T-cell (primary cell): Measurements from ENCODE around the gene SPATA20. TPM values are rescaled to one million over a fixed set of nuclear protein-coding genes. Genes with fewer than 3 reads are reported as not detected.

ENCODE experiments used
- ATAC-seq, 4 experiments: fragments of 200-7000 bp in 3 of 4; fragments of 150-1000 bp in 1 of 4; cut with Tn5 transposase; replicated peaks in 1 of 4; 1 replicate in 3 of 4; 2 replicates in 1 of 4; pipeline ENCODE4 v1.10.0; 2021; ENCODE audit warnings: moderate library complexity in 3 of 4, mild to moderate bottlenecking in 2 of 4, moderate number of reproducible peaks in 1 of 4
- CTCF ChIA-PET, 2 donors: fragments of 300-600 bp; sonication (Branson Sonifier 250); formaldehyde crosslinking; loops; one replicate each; lab custom pipeline; 2022; ENCODE audit warnings: antibody characterized with exemption in 2 of 2; lab: Charles Lee
- POLR2A ChIA-PET, 2 donors: fragments of 300-600 bp; sonication (Branson Sonifier 250); formaldehyde crosslinking; loops; one replicate each; lab custom pipeline; 2022; ENCODE audit warnings: antibody characterized with exemption in 2 of 2; lab: Charles Lee
- DNase-seq, 35 experiments: peaks; one replicate each; pipeline versions ENCODE4 v3.0.0 to v3.0.0-alpha.2; 2013 to 2023
- H3K27ac ChIP-seq: one replicate; pipeline ENCODE4 v1.5.1; 2013; ENCODE audit warnings: low read length
- H3K27me3 ChIP-seq, 2 experiments: replicated peaks in 1 of 2; 1 replicate in 1 of 2; 2 replicates in 1 of 2; pipeline versions ENCODE4 v1.6.1 to v1.7.0; 2013; ENCODE audit warnings: low read length in 1 of 2, mixed read lengths in 1 of 2; ENCODE audit not compliant: control insufficient read depth in 2 of 2, insufficient read depth in 2 of 2; ENCODE audit errors: extremely low read depth in 1 of 2
- H3K36me3 ChIP-seq, 2 donors: 1 replicate in 1 of 2; 2 replicates in 1 of 2; pipeline versions ENCODE4 v1.6.1 to v1.7.0; 2013; ENCODE audit warnings: low read length in 1 of 2; ENCODE audit not compliant: control insufficient read depth in 2 of 2, insufficient read depth in 1 of 2; ENCODE audit errors: extremely low read depth in 1 of 2
- H3K4me1 ChIP-seq, 2 experiments: 1 replicate in 1 of 2; 2 replicates in 1 of 2; pipeline versions ENCODE4 v1.6.1 to v1.7.0; 2013; ENCODE audit warnings: low read length in 2 of 2, mixed read lengths in 1 of 2; ENCODE audit not compliant: insufficient read depth in 2 of 2, control insufficient read depth in 1 of 2; ENCODE audit errors: extremely low read depth in 1 of 2
- H3K4me3 ChIP-seq, 2 donors: 1 replicate in 1 of 2; 2 replicates in 1 of 2; pipeline versions ENCODE4 v1.5.1 to v1.7.0; 2013; ENCODE audit warnings: mild to moderate bottlenecking in 2 of 2, low read length in 1 of 2, moderate library complexity in 1 of 2; ENCODE audit not compliant: control insufficient read depth in 1 of 2; ENCODE audit errors: extremely low read depth in 1 of 2
- H3K9me3 ChIP-seq: 2 replicates; pipeline ENCODE4 v1.7.0; 2013
- H3K27ac Mint-ChIP-seq, 2 donors: one replicate each; pipeline ENCODE4 v1.8.0; 2020 to 2021; ENCODE audit warnings: mild to moderate bottlenecking in 2 of 2, mixed read lengths in 2 of 2
- H3K27me3 Mint-ChIP-seq, 2 donors: one replicate each; pipeline ENCODE4 v1.8.0; 2021 to 2022; ENCODE audit warnings: mixed read lengths in 2 of 2
- H3K36me3 Mint-ChIP-seq: one replicate; pipeline ENCODE4 v1.8.0; 2021; ENCODE audit warnings: mixed read lengths
- H3K4me1 Mint-ChIP-seq, 3 donors: one replicate each; pipeline ENCODE4 v1.8.0; 2020 to 2022; ENCODE audit warnings: mixed read lengths in 3 of 3, mild to moderate bottlenecking in 1 of 3
- H3K4me3 Mint-ChIP-seq, 3 donors: one replicate each; pipeline ENCODE4 v1.8.0; 2020 to 2022; ENCODE audit warnings: mild to moderate bottlenecking in 3 of 3, mixed read lengths in 3 of 3, moderate library complexity in 3 of 3
- H3K9me3 Mint-ChIP-seq, 3 donors: one replicate each; pipeline ENCODE4 v1.8.0; 2020 to 2022; ENCODE audit warnings: mixed read lengths in 3 of 3
- WGBS: methylation state at CpG from one replicate; pipeline ENCODE4 v1.1.5; 2013; ENCODE audit warnings: missing lambda C conversion rate; ENCODE audit not compliant: insufficient coverage; 5-methylcytosine and 5-hydroxymethylcytosine counted together
- total RNA-seq, 35 experiments: library from RNA in 6 of 35; stranded (reverse) in 6 of 35; fragments of 120-200 nt in 1 of 35; gene quantifications; one replicate each; pipeline versions ENCODE4 v1.2.1 to v1.2.4 and lab custom pipeline; 2013 to 2026

Gene SPATA20
- total RNA-seq, 5 donors from 2014 or later (not counting 1 experiment from before 2014, with no cell fraction given) = 8.9 to 25.7 (median 20.3) TPM

- Histone ChIP-seq H3K27me3 (peaks cover 0 to 44% of the 10 kb centered on the region in 2 experiments), H3K27ac (no peak overlapping the region), H3K36me3 (no peaks in the 10 kb centered on the region), H3K9me3 (no peaks in the 10 kb centered on the region), H3K4me1 (no peaks in the 10 kb centered on the region), H3K4me3 (no peak overlapping the region)
- WGBS = 96% methylated on average over 18 of the region's 24 CpGs
- DNase-seq (no peak), ATAC-seq (no peak)
- no peak overlapping the region for H3K4me3 Mint-ChIP-seq
- no peaks in the 10 kb centered on the region for H3K36me3 Mint-ChIP-seq
- no peaks in the 10 kb centered on the region for H3K9me3 Mint-ChIP-seq
- no peak overlapping the region for H3K27ac Mint-ChIP-seq
- no peaks in the 10 kb centered on the region for H3K4me1 Mint-ChIP-seq
- CTCF ChIA-PET = no interaction called here
- peaks cover 3 to 4% of the 10 kb centered on the region in 2 donors for H3K27me3 Mint-ChIP-seq
- POLR2A ChIA-PET = no interaction called here
Measured at GRCh38 chr17:50590946-50591737, 44.2 kb downstream of the SPATA20 start.

GRCh38 chr17:50593321-50593720 lies 46.3 kb downstream of the SPATA20 start:
- WGBS = 43% methylated on average over 4 of the region's 10 CpGs
- no peaks in the 10 kb centered on the region for H3K4me1 Mint-ChIP-seq
- Histone ChIP-seq H3K4me3 (no peak overlapping the region), H3K27ac (no peak overlapping the region), H3K27me3 (peaks cover 0 to 43% of the 10 kb centered on the region in 2 experiments), H3K4me1 (no peaks in the 10 kb centered on the region), H3K36me3 (no peaks in the 10 kb centered on the region), H3K9me3 (no peaks in the 10 kb centered on the region)
- H3K36me3 Mint-ChIP-seq = no peaks in the 10 kb centered on the region
- H3K4me3 Mint-ChIP-seq = no peak overlapping the region
- ATAC-seq = no peak
- POLR2A ChIA-PET = no interaction called here
- H3K27ac Mint-ChIP-seq = no peak overlapping the region
- no peak for DNase-seq
- H3K9me3 Mint-ChIP-seq = no peaks in the 10 kb centered on the region
- peaks cover 3 to 4% of the 10 kb centered on the region in 2 donors for H3K27me3 Mint-ChIP-seq
- CTCF ChIA-PET = no interaction called here

GRCh38 chr17:50594128-50594823 lies 47.3 kb downstream of the SPATA20 start:
- POLR2A ChIA-PET = no interaction called here
- Histone ChIP-seq H3K27me3 (peaks cover 0 to 40% of the 10 kb centered on the region in 2 experiments), H3K27ac (no peak overlapping the region), H3K9me3 (no peaks in the 10 kb centered on the region), H3K4me3 (no peak overlapping the region), H3K36me3 (no peaks in the 10 kb centered on the region), H3K4me1 (no peaks in the 10 kb centered on the region)
- no peak overlapping the region for H3K4me3 Mint-ChIP-seq
- no peaks in the 10 kb centered on the region for H3K4me1 Mint-ChIP-seq
- no peak overlapping the region for H3K27ac Mint-ChIP-seq
- DNase-seq = no peak
- no peak for ATAC-seq
- WGBS = 86% methylated on average over 1 of the region's 11 CpGs
- peaks cover 3 to 4% of the 10 kb centered on the region in 2 donors for H3K27me3 Mint-ChIP-seq
- no peaks in the 10 kb centered on the region for H3K36me3 Mint-ChIP-seq
- CTCF ChIA-PET = no interaction called here
- H3K9me3 Mint-ChIP-seq = no peaks in the 10 kb centered on the region

- Histone ChIP-seq H3K27me3 (peaks cover 0 to 42% of the 10 kb centered on the region in 2 experiments), H3K9me3 (no peaks in the 10 kb centered on the region), H3K36me3 (no peaks in the 10 kb centered on the region), H3K4me3 (no peak overlapping the region), H3K4me1 (no peaks in the 10 kb centered on the region), H3K27ac (no peak overlapping the region)
- H3K27ac Mint-ChIP-seq = no peak overlapping the region
- ATAC-seq = no peak
- 92% methylated on average over 10 of the region's 21 CpGs for WGBS
- CTCF ChIA-PET = no interaction called here
- peaks cover 3 to 4% of the 10 kb centered on the region in 2 donors for H3K27me3 Mint-ChIP-seq
- no peaks in the 10 kb centered on the region for H3K4me1 Mint-ChIP-seq
- no peaks in the 10 kb centered on the region for H3K36me3 Mint-ChIP-seq
- H3K9me3 Mint-ChIP-seq = no peaks in the 10 kb centered on the region
- no peak overlapping the region for H3K4me3 Mint-ChIP-seq
- DNase-seq = no peak
- POLR2A ChIA-PET = no interaction called here
Measured at GRCh38 chr17:50594892-50595291, 47.9 kb downstream of the SPATA20 start.

GRCh38 chr17:50596191-50597037 lies 49.4 kb downstream of the SPATA20 start:
- ATAC-seq = no peak
- Histone ChIP-seq H3K27ac (no peak overlapping the region), H3K4me3 (no peak overlapping the region), H3K9me3 (no peaks in the 10 kb centered on the region), H3K27me3 (peaks cover 0 to 44% of the 10 kb centered on the region in 2 experiments), H3K4me1 (no peaks in the 10 kb centered on the region), H3K36me3 (no peaks in the 10 kb centered on the region)
- Mint-ChIP-seq H3K9me3 (no peaks in the 10 kb centered on the region), H3K27me3 (peaks cover 3 to 4% of the 10 kb centered on the region in 2 donors), H3K4me3 (no peak overlapping the region), H3K27ac (no peak overlapping the region), H3K4me1 (no peaks in the 10 kb centered on the region), H3K36me3 (no peaks in the 10 kb centered on the region)
- 82% methylated on average over 22 of the region's 34 CpGs for WGBS
- ChIA-PET POLR2A (no interaction called here), CTCF (no interaction called here)
- no peak for DNase-seq

GRCh38 chr17:50598487-50598886 lies 51.5 kb downstream of the SPATA20 start:
- H3K27ac Mint-ChIP-seq = no peak overlapping the region
- no peaks in the 10 kb centered on the region for H3K4me1 ChIP-seq
- WGBS = no CpG with 5 or more reads among the region's 5 CpGs
- H3K4me1 Mint-ChIP-seq = no peaks in the 10 kb centered on the region
- ATAC-seq (no peak), DNase-seq (no peak)
- no peaks in the 10 kb centered on the region for H3K36me3 ChIP-seq
- no peak overlapping the region for H3K27ac ChIP-seq
- H3K27me3 Mint-ChIP-seq = peaks cover 4 to 15% of the 10 kb centered on the region in 2 donors
- POLR2A ChIA-PET = no interaction called here
- CTCF ChIA-PET = no interaction called here
- H3K9me3 ChIP-seq = no peaks in the 10 kb centered on the region
- no peak overlapping the region for H3K4me3 ChIP-seq
- peaks cover 0 to 45% of the 10 kb centered on the region in 2 experiments for H3K27me3 ChIP-seq
- no peaks in the 10 kb centered on the region for H3K36me3 Mint-ChIP-seq
- H3K4me3 Mint-ChIP-seq = no peak overlapping the region
- H3K9me3 Mint-ChIP-seq = no peaks in the 10 kb centered on the region
